GM18505 (cell line): Measurements from ENCODE around the gene TAF1B.

ENCODE experiments used
- ATAC-seq: cut with Tn5 transposase; IDR thresholded peaks from one replicate; pipeline ENCODE4 v1.9.1; 2021; ENCODE audit not compliant: unreplicated experiment
- POLR2A ChIP-seq: IDR thresholded peaks from 4 replicates; pipeline ENCODE4 v1.6.1; 2011; ENCODE audit warnings: borderline replicate concordance; ENCODE audit not compliant: insufficient read depth, insufficient read length; ENCODE audit errors: extremely low read depth

The TAF1B gene

DNA sequence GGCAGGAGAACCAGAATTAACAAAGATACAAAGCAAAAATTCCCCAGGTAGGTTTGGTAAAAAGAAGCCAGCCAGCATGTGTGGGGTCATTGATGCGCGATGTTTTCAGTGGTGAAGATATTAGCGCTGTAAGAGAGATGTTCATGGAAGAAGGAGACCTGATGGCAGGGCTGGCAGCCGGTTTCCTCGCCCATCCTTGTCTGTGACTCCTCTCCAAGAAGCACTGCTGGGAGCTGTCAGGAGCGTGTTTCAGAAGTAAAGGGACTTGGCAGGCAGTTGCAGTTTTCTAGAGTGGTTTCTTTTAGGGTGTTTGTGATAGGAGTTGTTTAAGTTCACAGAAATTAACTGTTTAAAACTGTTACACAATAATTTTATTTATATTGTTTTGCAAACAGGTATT lies 24.6 kb downstream of the TAF1B start:
- no peak for ATAC-seq
- TF ChIP-seq POLR2A: no peak

DNA sequence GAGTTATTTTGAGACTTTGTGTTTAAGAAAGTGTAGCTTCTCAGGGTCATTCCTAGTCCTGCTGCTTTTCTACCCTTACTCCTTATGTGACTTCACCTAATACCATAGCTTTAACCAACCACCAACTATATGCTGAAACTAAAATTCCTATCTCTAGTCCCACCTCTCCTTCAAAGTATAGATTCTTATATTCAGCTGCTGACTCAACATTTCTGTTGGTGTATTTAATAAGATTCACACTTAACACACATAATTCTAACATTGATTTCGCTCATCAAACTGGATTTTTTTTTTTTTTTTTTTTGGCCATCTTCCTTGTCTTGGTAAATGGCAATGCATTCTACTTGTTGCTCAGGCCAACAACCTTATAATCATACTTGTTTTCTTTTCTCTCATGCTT lies 30.1 kb downstream of the TAF1B start:
- no peak for ATAC-seq
- TF ChIP-seq POLR2A: no peak

DNA sequence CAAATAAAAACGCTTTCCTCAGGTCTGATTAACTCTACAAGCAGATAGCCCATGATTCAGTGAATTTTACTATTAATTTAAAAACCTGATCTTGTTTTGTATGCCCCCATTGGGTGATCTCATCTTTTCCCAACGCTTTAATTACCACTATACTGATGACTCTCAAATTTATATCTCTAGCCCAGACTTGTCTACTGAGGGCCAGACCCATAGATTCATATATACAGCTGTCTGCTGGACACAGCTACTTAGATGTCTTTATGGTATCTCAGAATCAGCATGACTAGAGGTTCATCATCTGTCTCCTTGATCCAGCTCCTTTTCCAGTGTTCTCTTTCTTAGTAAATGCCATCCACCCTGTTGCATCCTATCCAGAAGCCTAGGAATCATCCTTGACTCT lies 33.8 kb downstream of the TAF1B start:
- no peak for ATAC-seq

DNA sequence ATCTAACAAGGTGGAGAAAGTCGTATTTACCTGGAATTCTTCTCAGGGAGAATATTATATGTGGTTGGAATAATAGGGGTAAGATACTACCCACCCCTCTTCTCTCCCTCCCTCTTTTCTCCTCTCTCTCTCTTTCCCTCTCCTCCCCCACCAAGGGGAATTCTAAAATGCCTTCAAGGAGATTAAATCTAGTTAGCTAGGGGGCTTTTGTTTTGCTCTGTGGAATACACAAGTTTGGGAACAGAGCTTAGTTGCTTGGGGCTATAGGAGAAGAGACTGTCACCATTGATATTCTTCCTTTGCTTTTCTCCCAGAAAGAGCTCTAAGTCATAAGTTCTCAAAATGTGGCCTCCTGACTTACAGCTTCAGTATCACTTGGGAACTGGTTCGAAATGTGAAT lies 34.5 kb downstream of the TAF1B start:
- no peak for TF ChIP-seq POLR2A
- ATAC-seq: no peak

More for the DNA sequence above, 33.8 kb downstream of the TAF1B start:
- no peak for TF ChIP-seq POLR2A

DNA sequence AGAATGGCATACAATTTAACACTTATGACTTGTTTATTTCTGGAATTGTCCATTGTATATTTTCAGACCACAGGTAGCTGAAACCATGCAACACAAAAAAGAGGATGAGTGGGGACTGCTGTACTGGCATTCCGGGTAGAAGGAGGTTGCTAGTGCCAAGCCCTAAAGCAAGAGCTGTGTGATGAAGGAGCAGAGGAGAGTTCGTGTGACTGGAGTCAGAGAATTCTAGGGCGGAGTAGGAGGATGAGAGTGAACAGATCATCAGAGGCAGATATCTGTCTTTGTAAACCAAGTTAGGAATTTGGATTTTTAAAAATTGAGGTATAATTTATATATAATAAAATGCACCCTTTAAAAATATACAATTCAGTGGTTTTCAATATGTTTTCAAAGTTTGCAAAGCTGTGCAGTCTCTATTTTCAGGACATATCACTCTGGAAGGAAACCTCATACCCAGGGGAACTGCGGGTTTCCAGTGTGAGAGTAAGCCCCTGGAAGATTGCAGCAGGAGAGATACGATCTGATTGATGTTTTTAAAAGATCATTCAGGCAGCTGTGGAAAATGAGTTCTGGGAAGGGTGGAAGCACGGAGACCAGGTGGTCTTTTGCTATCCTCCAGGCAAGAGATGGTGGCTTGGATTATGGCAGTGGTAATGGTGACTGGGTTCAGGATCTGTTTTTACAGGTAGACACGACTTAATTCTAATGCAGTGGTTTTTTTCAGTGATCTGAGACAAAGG lies 36.4 kb downstream of the TAF1B start:
- no peak for ATAC-seq
- no peak for TF ChIP-seq POLR2A

DNA sequence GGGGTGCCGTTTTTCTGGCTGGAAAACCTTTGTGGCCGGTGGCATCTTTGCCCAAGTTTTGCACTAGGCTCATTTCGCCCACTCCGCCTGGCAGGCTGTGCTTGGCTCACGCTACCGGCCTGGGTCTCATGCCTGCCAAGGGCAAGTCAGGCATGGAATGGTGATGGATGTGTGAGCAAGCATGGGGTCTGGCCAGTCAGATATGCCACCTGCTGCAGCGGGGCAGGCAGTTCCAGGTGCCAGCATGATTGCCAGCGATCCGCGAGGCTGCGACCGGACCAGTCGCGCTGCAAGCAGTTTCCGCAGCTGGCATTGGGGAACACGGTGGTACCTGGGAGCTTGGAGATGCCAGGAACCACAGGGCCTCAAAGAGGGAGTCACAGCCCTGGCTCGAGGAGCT lies 40.6 kb downstream of the TAF1B start:
- no peak for TF ChIP-seq POLR2A
- no peak for ATAC-seq

DNA sequence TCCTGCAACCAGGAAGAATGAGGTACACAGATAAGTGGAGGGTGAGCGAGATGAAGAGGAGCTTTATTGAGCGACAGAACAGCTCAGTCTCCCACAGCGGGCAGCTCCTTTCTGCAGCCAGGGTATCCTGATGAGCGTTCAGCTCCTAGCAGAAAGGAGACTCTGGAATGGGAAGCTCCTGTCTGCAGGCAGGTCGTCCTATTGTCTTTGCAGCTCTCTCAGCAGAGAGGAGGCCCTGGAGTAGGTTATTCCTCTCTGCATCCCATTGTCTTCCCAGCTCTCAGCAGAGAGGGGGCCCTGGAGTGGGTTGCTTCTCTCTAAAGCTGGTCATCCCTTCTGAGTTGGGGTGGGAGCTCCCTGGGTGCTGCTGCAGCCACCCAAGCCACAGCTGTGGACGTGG lies 41.2 kb downstream of the TAF1B start:
- no peak for TF ChIP-seq POLR2A
- ATAC-seq: no peak

DNA sequence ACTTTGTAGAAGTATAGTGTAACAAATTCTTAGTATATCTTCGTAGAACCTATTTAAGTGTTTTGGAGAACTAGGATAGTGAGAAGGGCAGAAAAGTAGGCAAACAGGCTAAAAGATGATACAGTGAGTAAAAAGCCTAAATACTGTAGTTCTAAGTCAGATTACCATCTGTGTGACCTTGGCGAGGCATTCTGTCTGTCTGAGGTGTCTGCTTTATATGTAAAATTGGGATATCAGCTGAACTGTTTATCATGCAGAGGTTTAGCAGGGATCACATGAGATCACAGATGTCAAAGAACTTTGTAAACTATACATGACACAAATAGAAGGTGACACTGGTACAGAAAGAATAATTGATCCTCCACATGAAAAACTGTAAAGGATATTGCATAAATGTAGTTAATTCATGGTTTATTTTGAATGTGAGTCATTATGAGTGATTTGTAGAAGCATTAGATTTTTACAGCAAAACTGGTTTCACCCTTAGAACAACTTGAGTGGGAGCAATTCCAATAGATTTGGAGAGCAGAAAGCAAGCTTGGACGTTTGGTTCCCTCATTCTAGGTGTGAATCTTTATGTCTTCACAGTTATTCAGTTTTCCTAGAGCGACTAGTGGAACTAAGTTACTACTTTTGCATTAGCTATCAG lies 41.9 kb downstream of the TAF1B start:
- no peak for ATAC-seq

DNA sequence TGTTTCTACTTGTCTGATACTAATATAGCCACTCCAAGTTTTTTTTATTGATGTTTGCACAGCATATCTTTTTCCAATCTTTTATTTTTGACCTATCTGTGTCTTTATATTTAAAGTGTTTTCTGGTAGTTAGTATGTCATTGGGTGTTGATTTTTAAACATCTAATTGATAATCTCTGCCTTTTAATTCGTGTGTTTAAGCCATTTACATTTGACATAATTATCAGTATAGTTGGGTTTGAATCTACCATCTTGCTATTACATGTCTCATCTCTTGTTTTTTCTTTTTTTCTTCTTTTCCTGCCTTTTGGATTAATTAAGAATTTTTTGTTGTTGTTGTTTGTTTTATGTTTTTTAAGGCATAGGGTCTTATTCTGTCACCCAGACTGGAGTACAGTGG lies 44.2 kb downstream of the TAF1B start:
- no peak for ATAC-seq
- TF ChIP-seq POLR2A: no peak

More for the DNA sequence above, 41.9 kb downstream of the TAF1B start:
- TF ChIP-seq POLR2A: no peak

DNA sequence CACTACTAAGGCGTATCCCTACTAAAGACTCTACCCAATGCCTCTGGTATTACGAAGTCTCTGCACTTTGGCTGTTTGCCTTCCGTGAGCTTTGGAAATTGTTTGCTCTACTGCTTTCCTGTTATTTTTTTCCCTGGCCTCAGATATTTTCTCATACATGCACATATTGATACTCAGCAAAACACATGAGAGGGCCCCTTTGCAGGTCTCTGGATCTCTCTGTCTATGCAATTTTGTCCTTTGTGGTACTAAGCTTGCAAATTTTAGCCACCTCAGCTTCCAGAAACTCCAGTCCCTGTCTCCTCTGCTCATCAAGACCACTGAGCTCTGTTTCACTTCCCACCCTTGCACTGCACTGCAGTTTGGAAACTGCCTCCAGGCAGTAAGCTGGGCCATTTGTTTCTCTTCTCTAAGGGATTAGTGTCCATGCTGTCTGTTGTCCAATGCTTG lies 46.6 kb downstream of the TAF1B start:
- no peak for ATAC-seq
- TF ChIP-seq POLR2A: no peak

DNA sequence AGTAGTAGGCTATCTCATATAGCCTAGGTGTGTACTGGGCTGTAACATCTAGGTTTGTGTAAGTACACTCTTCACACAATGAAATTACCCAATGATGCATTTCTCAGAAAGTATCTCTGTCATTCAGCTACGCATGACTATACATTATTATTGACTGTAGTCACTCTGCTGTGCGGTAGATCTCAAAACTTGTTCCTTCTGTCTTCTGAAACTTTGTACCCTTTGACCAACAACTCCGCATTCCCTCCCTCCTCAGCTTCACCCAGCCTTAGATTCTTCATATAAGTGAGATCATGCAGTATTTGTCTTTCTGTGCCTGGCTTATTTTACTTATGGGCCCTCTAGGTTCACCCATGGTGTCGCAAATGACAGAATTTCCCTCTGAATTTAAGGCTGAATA lies 49.0 kb downstream of the TAF1B start:
- TF ChIP-seq POLR2A: no peak
- ATAC-seq: no peak

DNA sequence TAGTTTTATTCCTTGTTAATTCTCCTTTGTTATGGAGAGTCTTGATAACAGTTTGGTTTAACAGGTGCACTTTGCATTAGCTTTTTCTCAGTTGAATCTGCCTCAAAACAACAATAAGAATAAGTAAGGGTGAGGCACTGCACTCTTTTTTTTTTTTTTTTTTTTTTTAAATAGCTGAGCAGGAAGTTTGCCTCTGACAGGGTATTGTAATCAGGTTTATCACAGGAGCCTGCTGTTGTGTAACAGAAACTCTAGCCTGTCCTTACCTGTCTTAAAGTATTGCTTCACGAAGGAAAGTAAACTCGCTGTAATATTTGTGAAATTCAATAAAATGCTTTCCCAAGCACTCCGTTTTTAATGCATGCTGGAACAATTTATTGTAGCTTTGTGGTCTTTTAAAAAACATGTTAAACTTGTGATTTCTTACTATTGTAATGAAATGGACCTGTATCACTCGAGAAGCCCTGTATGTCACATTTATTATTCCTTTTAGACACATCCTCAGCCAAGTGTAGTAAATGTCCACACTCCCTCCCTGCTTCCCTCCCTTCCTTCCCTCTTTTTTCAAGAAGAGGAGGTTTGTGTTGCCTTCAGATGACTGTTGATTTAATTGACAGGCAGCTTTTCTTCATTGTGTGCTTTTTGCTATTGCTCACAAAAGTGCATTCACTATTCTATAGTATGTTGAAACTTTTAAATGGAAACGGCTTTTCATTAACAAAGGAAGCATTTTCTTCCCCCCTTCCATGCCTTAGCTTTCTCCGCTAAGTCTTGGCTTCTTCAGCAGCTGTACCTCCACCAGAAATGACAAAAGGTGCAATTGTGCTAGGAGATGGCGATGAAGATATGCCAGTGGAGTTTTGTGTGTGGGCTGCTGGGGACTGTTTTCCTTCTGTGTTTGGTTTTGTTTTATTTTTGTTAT lies 52.7 kb downstream of the TAF1B start:
- no peak for TF ChIP-seq POLR2A
- ATAC-seq: no peak

DNA sequence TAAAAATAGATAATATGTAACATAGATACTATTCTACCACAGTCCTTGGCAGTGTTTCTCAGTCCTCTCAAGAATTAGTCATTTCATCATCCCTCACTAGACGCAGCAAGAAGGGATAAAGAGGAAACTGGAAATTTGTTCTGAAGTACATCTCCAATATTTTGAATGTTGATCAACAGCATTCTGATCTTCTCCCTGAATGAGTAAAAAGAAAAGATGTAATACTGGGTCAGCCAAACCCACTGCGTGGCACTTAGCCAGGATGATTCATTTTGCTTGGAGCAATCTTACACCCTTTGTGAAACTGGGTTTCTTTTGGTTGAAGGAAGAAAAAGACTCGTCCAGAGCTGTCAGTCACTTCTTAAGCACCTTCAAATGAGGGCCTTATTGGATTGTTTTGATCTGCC lies 54.1 kb downstream of the TAF1B start:
- ATAC-seq: no peak

More for the DNA sequence above, 54.1 kb downstream of the TAF1B start:
- TF ChIP-seq POLR2A: no peak
